Astrocyte of the cerebellum (primary cell): ENCODE measurements around the gene FOXP4.
A peak's percentile ranks its signal among the peaks of the same experiment; 100 is the strongest.

Source experiments
- DNase-seq: peaks from one replicate; pipeline ENCODE4 v3.0.0-alpha.2; 2011; ENCODE audit warnings: low read depth
- H3K4me3 ChIP-seq: 2 replicates; pipeline ENCODE4 v1.5.1; 2011; ENCODE audit warnings: mild to moderate bottlenecking, low read depth, low read length, moderate library complexity
- CTCF ChIP-seq: IDR thresholded peaks from 2 replicates; pipeline ENCODE4 v1.5.1; 2012; ENCODE audit warnings: low read length, low read depth, moderate library complexity, mild to moderate bottlenecking; ENCODE audit errors: missing control alignments
- in situ Hi-C: cut with HindIII; loops from 2 replicates; pipeline ENCODE4 v1.10.0; 2017; ENCODE audit warnings: low sequenced_read_pairs

Gene FOXP4

GRCh38 chr6:41637194-41638001 lies 91.2 kb downstream of the FOXP4 start:
- peak overlapping the region; percentile 70 for H3K4me3 ChIP-seq
- TF ChIP-seq CTCF = no peak
- in situ Hi-C loops = no loop called here
- DNase-seq = no peak

- in situ Hi-C loops = no loop called here
- H3K4me3 ChIP-seq = peak within 1 kb of the TSS; percentile 70
Measured at GRCh38 chr6:41638002-41638934, 92.1 kb downstream of the FOXP4 start, which contains the start of gene MDFI. Gene MDFI, plus strand, starts transcription at chr6:41638468. Its CDS starts 282 bp downstream, at chr6:41638750.

GRCh38 chr6:41638935-41639808 lies 93.0 kb downstream of the FOXP4 start:
- peak; percentile 38 for DNase-seq
- H3K4me3 ChIP-seq = peak overlapping the region; percentile 70
- TF ChIP-seq CTCF = no peak
- in situ Hi-C loops = no loop called here

More at GRCh38 chr6:41638002-41638934, 92.1 kb downstream of the FOXP4 start, which contains the start of gene MDFI:
- no peak for TF ChIP-seq CTCF
- DNase-seq = no peak

- peak; percentile 48 for DNase-seq
- H3K4me3 ChIP-seq = peak overlapping the region; percentile 70
- no peak for TF ChIP-seq CTCF
- in situ Hi-C loops = no loop called here
Measured at GRCh38 chr6:41639809-41640371, 93.7 kb downstream of the FOXP4 start.

- DNase-seq = peak; percentile 84
Measured at GRCh38 chr6:41640426-41640825, 94.2 kb downstream of the FOXP4 start.

More at GRCh38 chr6:41640426-41640825, 94.2 kb downstream of the FOXP4 start:
- peak overlapping the region; percentile 70 for H3K4me3 ChIP-seq
- in situ Hi-C loops = no loop called here
- TF ChIP-seq CTCF = no peak
